ENCODE measurements around the gene ELFN2. TPM values are rescaled to one million over a fixed set of nuclear protein-coding genes. Genes with fewer than 3 reads are reported as not detected.

ELFN2 gene
- polyA plus RNA-seq, 1 donor from 2014 or later: 4.4 TPM

GRCh38 chr22:37442537-37442936 lies 15.3 kb upstream of the ELFN2 start:
- no peak overlapping the region for H3K9ac ChIP-seq (ENCODE audit: low read length)
- no peak overlapping the region for H3K4me2 ChIP-seq (ENCODE audit: low read length)
- H3K36me3 ChIP-seq (ENCODE audit: insufficient read depth, low read length): no peaks in the 10 kb centered on the region
- no peaks in the 10 kb centered on the region for H3F3A ChIP-seq (ENCODE audit: insufficient read depth, low read length, poor library complexity, severe bottlenecking)
- no peaks in the 10 kb centered on the region for H3K27me3 ChIP-seq (ENCODE audit: insufficient read depth, low read depth, low read length)
- H3K9me3 ChIP-seq (ENCODE audit: low read length): no peaks in the 10 kb centered on the region
- H3K9me2 ChIP-seq (ENCODE audit: insufficient read depth, low read length): no peaks in the 10 kb centered on the region
- no peak overlapping the region for H3K27ac ChIP-seq (ENCODE audit: low read length)
- H3K79me2 ChIP-seq (replicated peaks; ENCODE audit: insufficient read depth, low read length): no peaks in the 10 kb centered on the region
- H3K4me3 ChIP-seq (ENCODE audit: low read length): no peak overlapping the region
- no peak overlapping the region for H2AFZ ChIP-seq (ENCODE audit: low read depth, low read length)
- H4K20me1 ChIP-seq (ENCODE audit: insufficient read depth): no peaks in the 10 kb centered on the region
- TF ChIP-seq POLR2AphosphoS5 (IDR thresholded peaks at IDR 0.05) (no peak), TAF1 (IDR thresholded peaks at IDR 0.05; ENCODE audit: low read depth) (no peak), MXI1 (conservative IDR thresholded peaks at IDR 0.05; ENCODE audit: poor library complexity, severe bottlenecking) (no peak), EZH2 (IDR thresholded peaks at IDR 0.05; ENCODE audit: borderline replicate concordance, insufficient read depth, low read length, poor library complexity, severe bottlenecking) (no peak), REST (IDR thresholded peaks at IDR 0.05; ENCODE audit: borderline replicate concordance) (no peak), RAD21 (conservative IDR thresholded peaks at IDR 0.05) (no peak), EP300 (conservative IDR thresholded peaks at IDR 0.05; ENCODE audit: poor library complexity, severe bottlenecking) (no peak), SMC3 (conservative IDR thresholded peaks at IDR 0.05; ENCODE audit: poor library complexity) (no peak)
- TF ChIP-seq, protein P1, sequence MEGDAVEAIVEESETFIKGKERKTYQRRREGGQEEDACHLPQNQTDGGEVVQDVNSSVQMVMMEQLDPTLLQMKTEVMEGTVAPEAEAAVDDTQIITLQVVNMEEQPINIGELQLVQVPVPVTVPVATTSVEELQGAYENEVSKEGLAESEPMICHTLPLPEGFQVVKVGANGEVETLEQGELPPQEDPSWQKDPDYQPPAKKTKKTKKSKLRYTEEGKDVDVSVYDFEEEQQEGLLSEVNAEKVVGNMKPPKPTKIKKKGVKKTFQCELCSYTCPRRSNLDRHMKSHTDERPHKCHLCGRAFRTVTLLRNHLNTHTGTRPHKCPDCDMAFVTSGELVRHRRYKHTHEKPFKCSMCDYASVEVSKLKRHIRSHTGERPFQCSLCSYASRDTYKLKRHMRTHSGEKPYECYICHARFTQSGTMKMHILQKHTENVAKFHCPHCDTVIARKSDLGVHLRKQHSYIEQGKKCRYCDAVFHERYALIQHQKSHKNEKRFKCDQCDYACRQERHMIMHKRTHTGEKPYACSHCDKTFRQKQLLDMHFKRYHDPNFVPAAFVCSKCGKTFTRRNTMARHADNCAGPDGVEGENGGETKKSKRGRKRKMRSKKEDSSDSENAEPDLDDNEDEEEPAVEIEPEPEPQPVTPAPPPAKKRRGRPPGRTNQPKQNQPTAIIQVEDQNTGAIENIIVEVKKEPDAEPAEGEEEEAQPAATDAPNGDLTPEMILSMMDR (IDR thresholded peaks at IDR 0.05; ENCODE audit: poor library complexity, severe bottlenecking): no peak

DNA sequence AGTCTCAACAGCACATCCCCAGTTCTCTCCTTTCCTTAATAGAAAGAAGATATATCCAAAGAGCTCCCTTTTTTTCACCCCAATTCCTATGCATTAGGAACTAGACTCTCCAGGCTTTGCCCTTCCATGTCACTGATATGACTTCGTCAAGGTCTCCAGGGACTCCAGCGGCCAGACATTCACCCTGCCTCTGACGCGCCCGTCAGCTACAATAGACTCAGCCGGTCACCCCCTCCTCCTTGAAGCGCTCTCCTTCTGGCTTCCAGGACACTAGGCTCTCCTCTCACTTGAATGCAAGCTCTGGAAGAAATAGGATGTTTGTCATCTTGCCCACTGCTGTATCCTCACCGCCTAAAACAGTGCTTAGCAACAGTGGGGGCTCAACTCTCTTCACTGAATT lies 14.9 kb upstream of the ELFN2 start:
- Histone ChIP-seq H3K9me3 (ENCODE audit: low read length) (no peaks in the 10 kb centered on the region), H3K9me2 (ENCODE audit: insufficient read depth, low read length) (no peaks in the 10 kb centered on the region), H3K9ac (ENCODE audit: low read length) (no peak overlapping the region), H3K36me3 (ENCODE audit: insufficient read depth, low read length) (no peaks in the 10 kb centered on the region), H3K4me3 (ENCODE audit: low read length) (no peak overlapping the region), H3F3A (ENCODE audit: insufficient read depth, low read length, poor library complexity, severe bottlenecking) (no peaks in the 10 kb centered on the region), H3K27ac (ENCODE audit: low read length) (no peak overlapping the region), H3K4me2 (ENCODE audit: low read length) (no peak overlapping the region), H2AFZ (ENCODE audit: low read depth, low read length) (no peak overlapping the region), H3K79me2 (replicated peaks; ENCODE audit: insufficient read depth, low read length) (no peaks in the 10 kb centered on the region), H4K20me1 (ENCODE audit: insufficient read depth) (no peaks in the 10 kb centered on the region), H3K27me3 (ENCODE audit: insufficient read depth, low read depth, low read length) (no peaks in the 10 kb centered on the region)
- TF ChIP-seq SMC3 (conservative IDR thresholded peaks at IDR 0.05; ENCODE audit: poor library complexity) (no peak), MXI1 (conservative IDR thresholded peaks at IDR 0.05; ENCODE audit: poor library complexity, severe bottlenecking) (no peak), RAD21 (conservative IDR thresholded peaks at IDR 0.05) (no peak), EP300 (conservative IDR thresholded peaks at IDR 0.05; ENCODE audit: poor library complexity, severe bottlenecking) (no peak), POLR2AphosphoS5 (IDR thresholded peaks at IDR 0.05) (no peak), TAF1 (IDR thresholded peaks at IDR 0.05; ENCODE audit: low read depth) (no peak), REST (IDR thresholded peaks at IDR 0.05; ENCODE audit: borderline replicate concordance) (no peak), EZH2 (IDR thresholded peaks at IDR 0.05; ENCODE audit: borderline replicate concordance, insufficient read depth, low read length, poor library complexity, severe bottlenecking) (no peak)
- TF ChIP-seq, protein P1 (IDR thresholded peaks at IDR 0.05; ENCODE audit: poor library complexity, severe bottlenecking): no peak

Data from neural cell (in vitro differentiated cells).